IPS DF 19.7 (cell line): ENCODE data around the gene PDE4D.
"Not testable (repeated sequence)": the region's sequence is repeated elsewhere in the genome, so short reads cannot be mapped to it uniquely, and the experiment has no call there.

Experiments
- DNase-seq: peaks from one replicate; pipeline ENCODE4 v3.0.0-alpha.2; 2013; ENCODE audit warnings: low read depth, low spot score

PDE4D gene

GRCh38 chr5:59474324-59474723 lies 419.2 kb downstream of the PDE4D start:
- no peak for DNase-seq

DNA sequence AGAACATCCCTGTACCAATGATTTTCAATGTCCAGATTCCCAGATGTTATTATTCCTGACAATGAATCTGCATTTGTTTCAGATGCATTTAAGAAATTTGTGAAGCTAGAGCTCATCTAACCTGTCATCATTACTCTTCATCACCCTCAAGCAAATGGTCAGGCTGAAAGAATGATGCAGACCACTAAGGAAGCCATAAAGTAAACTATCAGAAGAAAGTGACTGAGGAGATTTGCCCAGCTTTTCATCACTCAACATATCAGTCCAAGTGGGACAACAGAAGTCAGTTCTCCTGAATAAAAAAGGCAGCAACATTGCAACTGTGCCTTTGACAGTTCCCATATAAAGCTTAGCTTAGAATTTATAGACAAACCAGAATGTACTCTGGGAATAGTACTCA lies 419.9 kb downstream of the PDE4D start:
- DNase-seq: no peak

- no peak for DNase-seq
Observed at GRCh38 chr5:59471463-59471862, 422.1 kb downstream of the PDE4D start.

DNA sequence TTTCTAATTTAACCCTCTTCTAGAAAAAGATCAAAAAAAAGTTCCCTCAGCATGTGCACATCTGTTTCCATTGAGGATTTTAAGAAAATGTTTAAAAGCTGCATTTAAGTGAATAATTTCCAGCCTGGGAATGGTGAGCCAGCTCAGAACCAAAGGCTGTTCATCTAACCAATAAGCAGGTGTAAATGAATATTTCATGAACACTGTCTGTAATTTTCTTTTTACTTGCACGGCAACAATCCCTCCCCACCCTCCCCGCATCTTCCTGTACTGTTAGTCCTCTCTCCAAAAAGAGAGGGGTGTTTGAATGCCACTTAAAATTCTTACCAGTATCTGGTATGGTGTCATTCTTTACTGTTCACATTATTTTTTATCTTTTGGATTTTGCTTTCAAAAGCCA lies 425.6 kb downstream of the PDE4D start:
- no peak for DNase-seq

DNA sequence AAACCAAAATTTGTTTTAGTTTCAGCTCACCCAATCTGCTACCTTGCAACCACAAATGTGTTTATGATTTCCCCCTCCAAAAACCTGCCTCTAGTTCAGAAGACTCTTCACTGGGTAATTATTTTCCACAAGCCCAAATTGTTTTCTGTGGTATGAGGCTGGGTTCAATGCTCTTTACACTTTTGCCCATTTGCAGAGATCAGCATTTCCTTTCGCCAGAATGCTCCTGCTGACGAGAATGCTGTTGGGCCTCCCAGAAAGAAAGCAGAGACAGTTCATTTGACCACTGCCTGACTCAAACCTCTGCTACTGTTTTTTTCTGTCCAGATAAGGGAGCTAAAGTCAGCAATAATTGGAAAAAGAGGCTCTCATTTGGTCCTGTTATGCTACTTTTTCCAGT lies 427.3 kb downstream of the PDE4D start:
- DNase-seq: no peak

- no peak for DNase-seq
Observed at GRCh38 chr5:59464969-59465368, 428.6 kb downstream of the PDE4D start.

GRCh38 chr5:59463618-59464166 lies 429.8 kb downstream of the PDE4D start:
- DNase-seq: not testable (repeated sequence)

- no peak for DNase-seq
Observed at GRCh38 chr5:59462956-59463355, 430.6 kb downstream of the PDE4D start.

GRCh38 chr5:59460368-59461153 lies 433.0 kb downstream of the PDE4D start:
- no peak for DNase-seq

DNA sequence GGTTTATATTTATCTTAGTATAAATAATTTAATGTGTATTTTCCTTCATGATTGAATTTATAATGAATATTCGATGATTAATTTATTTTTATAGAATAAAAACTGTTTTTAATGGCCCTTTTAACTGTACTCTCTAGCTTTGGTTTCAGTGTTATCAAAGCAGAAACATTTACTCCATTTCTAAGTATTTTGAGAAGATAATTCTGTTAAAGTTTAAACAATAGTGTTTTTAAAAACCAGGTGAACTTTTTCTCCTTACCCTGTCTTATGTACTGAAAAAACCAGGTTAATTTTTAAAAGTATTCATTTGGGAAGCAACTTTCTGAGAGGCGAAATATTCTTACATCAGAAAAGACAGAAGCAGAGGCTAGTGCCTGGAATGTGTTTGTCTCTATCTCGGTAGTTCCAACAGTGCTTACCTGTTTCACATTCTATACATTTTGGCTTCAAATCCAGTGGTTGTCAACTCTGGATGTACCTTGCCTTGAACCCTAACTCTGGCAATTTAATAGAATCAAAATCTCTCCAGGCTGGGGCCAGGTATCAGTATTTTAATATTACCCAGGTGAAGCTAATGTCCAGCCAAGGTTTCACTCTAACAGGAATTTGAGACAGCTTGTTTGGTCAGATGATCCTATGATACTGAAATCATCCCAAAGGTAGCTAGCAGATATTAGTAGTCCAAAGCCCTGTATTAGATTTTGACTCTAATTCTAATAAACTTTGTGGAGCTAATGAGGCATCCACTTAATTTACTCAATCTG lies 434.4 kb downstream of the PDE4D start:
- DNase-seq: no peak

DNA sequence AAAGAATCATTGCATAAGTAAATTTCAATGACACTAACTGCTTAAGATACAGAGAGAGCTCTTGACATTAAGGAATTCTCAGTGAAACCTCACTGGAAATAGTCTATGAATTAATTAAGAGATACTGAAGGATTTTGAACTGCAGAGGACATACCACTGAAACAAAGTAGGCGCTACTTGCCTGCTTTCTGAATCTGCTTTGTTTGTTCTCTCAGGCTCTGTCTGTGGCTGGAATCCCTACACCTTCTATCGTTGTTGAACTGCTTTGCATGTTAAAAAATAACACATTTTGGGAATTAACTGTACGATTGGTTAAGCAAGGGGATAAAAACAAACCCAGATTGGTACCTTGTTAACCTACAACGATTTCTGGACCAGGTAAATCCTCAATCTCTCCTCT lies 435.2 kb downstream of the PDE4D start:
- no peak for DNase-seq

GRCh38 chr5:59449905-59450644 lies 443.5 kb downstream of the PDE4D start:
- DNase-seq: no peak

DNA sequence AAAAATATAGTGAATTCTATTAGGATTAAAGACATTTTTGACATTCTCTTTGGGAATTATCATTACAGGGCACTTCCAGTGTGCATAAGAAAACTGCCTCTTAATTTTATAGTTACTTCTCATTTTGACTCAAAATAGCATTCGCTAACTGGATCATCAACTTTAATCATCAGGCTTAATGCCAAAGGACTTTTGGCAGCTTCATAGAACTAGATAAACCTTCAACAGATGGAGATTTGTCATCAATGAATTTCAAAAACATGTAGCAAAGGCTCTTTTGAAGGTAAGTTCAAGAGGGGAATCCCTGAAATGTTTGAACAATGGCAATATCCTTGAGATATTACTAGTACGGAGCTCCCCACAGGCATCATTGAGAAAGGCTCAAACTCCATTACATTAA lies 447.2 kb downstream of the PDE4D start:
- no peak for DNase-seq

- DNase-seq: no peak
Observed at GRCh38 chr5:59445741-59446140, 447.8 kb downstream of the PDE4D start.

- DNase-seq: no peak
Observed at GRCh38 chr5:59439303-59439702, 454.2 kb downstream of the PDE4D start.

DNA sequence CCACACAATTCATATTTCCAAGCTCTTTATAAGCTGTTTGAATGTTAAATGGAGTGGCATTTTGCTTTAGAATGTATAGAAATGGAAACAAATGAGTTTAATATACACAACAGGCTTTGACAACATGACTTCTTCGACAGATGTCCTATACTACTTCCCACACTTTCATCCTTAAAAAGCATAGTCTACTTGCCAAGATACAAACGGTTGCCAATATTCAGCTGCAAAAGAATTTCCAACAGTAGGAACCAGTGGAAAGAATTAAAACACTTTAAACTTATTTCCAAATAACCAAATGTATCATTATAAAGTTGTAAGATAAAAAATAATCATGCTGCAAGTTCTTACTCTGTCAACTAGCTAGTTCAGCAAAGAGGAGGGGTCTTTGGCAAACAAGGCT lies 456.4 kb downstream of the PDE4D start:
- DNase-seq: no peak

DNA sequence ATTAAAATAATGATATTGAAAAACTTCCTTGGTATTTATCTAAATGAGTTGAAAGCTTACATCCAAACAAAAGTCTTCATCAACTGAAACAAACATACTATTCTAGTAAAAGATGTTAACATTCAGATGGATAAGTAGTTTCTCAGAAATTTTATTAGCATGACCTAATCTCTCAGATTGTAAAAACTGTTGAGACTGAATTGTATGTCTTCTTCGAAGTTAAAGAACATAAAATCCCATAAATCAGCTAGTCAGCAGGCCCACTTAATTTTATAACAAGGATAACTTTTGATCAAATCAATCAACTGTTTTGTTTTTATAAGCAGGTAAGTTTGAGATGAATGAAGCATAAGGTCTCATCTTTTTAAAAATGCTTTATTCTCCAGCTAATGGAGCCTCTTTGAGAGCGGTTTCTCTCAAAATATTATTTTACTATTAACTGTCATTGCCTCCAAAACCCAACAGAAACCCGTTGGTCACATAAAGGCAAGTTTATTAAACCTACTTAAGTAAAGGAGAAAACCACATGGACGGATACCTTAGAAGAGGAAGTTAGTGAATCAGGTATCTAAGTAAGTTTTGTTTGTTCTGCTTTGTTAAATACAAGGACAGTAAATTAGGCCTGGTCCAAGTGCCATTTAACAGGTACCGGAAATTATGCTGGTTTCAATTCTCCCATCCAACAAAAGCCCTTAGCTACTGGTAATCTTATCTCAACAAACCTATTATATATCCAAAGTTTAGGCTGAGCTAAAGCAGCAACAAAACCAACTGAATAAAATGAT lies 457.0 kb downstream of the PDE4D start:
- no peak for DNase-seq

DNA sequence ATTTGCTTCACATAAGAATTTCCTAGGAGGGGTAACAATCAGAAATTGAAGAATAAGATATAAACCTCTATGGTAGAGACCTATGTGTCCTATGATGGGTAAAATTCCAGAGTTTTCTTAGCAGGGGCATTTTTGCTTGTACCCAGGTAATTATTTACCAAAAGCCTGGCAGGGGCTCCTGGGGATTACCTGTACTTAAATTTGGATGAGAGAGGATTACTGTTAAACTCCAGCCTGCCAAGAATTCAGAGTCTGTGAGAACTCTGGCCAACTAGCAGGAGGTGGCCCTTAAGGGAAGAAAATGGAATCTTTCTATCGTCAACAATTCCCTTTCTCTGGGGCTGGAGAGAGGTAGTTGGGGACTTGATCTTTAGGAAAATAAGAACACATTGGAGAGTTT lies 460.4 kb downstream of the PDE4D start:
- no peak for DNase-seq

- no peak for DNase-seq
Observed at GRCh38 chr5:59430066-59430685, 463.4 kb downstream of the PDE4D start.

DNA sequence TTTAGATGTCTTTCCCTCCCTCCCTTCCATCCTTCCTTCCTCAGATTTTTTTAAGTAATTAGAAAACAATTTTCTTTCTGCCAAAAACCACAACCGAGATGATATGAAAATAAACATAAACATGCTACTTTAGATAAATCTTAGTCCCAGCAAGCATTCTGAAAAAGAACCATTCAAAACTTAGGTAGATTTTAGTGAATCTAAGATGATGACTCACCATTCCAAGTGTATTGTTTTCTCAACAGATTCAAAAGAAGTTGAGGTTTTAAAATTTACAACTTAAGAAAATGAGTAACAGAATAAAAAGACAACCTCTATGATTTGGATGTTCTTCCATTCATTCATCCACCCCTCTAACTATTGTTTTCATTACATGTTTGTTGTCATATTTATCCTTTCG lies 465.1 kb downstream of the PDE4D start:
- no peak for DNase-seq

- no peak for DNase-seq
Observed at GRCh38 chr5:59424515-59424914, 469.0 kb downstream of the PDE4D start.
